ENCODE data around the gene ADARB2.
"Not testable (repeated sequence)": the region's sequence is repeated elsewhere in the genome, so short reads cannot be mapped to it uniquely, and the experiment has no call there.

The ADARB2 gene

GRCh38 chr10:1549591-1550290 is 187.6 kb downstream of the ADARB2 start:
- peak in 7 of 42 donors; percentile 2 to 32 (median 15) for DNase-seq
- intact Hi-C loops (cut with DNase I): no loop called here

GRCh38 chr10:1548596-1548995 is 188.7 kb downstream of the ADARB2 start:
- intact Hi-C loops (cut with DNase I): no loop called here
- peak in 3 of 42 donors; percentile 1 to 8 (median 1) for DNase-seq

GRCh38 chr10:1548146-1548545 is 189.2 kb downstream of the ADARB2 start:
- intact Hi-C loops (cut with DNase I): no loop called here
- peak in 5 of 42 donors; percentile 2 to 19 (median 9) for DNase-seq

GRCh38 chr10:1546431-1547110 is 190.8 kb downstream of the ADARB2 start:
- peak in 37 of 42 donors; percentile 20 to 83 (median 51) for DNase-seq
- intact Hi-C loops (cut with DNase I): no loop called here

- DNase-seq: peak in 7 of 42 donors; percentile 9 to 27 (median 22)
- intact Hi-C loops (cut with DNase I): no loop called here
These were observed 191.8 kb downstream of the ADARB2 start for GRCh38 chr10:1545524-1545923.

- intact Hi-C loops (cut with DNase I): no loop called here
- DNase-seq: peak in 32 of 42 donors; percentile 25 to 75 (median 45)
These were observed 192.4 kb downstream of the ADARB2 start for GRCh38 chr10:1544929-1545328.

GRCh38 chr10:1544209-1544673 is 193.1 kb downstream of the ADARB2 start:
- intact Hi-C loops (cut with DNase I): no loop called here
- DNase-seq: peak in 7 of 42 donors; percentile 5 to 37 (median 21)

- intact Hi-C loops (cut with DNase I): no loop called here
- DNase-seq: peak in 6 of 42 donors; percentile 11 to 34 (median 18)
These were observed 193.7 kb downstream of the ADARB2 start for GRCh38 chr10:1543596-1543995.

GRCh38 chr10:1542941-1543340 is 194.4 kb downstream of the ADARB2 start:
- intact Hi-C loops (cut with DNase I): no loop called here
- peak in 6 of 42 donors; percentile 10 to 42 (median 18) for DNase-seq

GRCh38 chr10:1540144-1540543 is 197.2 kb downstream of the ADARB2 start:
- intact Hi-C loops (cut with DNase I): no loop called here
- DNase-seq: peak in 5 of 42 donors; percentile 3 to 34 (median 19)

GRCh38 chr10:1539216-1539615 is 198.1 kb downstream of the ADARB2 start:
- intact Hi-C loops (cut with DNase I): no loop called here

GRCh38 chr10:1538531-1539061 is 198.7 kb downstream of the ADARB2 start:
- DNase-seq: peak in 3 of 42 donors; percentile 7 to 34 (median 14)
- intact Hi-C loops (cut with DNase I): no loop called here

More at GRCh38 chr10:1539216-1539615, 198.1 kb downstream of the ADARB2 start:
- DNase-seq: peak in 5 of 42 donors; percentile 2 to 33 (median 21)

- DNase-seq: peak in 1 of 42 donors; percentile 8
- intact Hi-C loops (cut with DNase I): no loop called here
These were observed 199.2 kb downstream of the ADARB2 start for GRCh38 chr10:1538121-1538520.

- DNase-seq; intact Hi-C loops (cut with DNase I): not testable (repeated sequence)
These were observed 199.9 kb downstream of the ADARB2 start for GRCh38 chr10:1537449-1537848.

- peak in 4 of 42 donors; percentile 8 to 39 (median 22) for DNase-seq
- intact Hi-C loops (cut with DNase I): no loop called here
These were observed 201.0 kb downstream of the ADARB2 start for GRCh38 chr10:1536341-1536740.

GRCh38 chr10:1535301-1535965 is 201.9 kb downstream of the ADARB2 start:
- intact Hi-C loops (cut with DNase I): no loop called here
- DNase-seq: peak in 4 of 42 donors; percentile 9 to 28 (median 11)

- peak in 3 of 42 donors; percentile 1 to 41 (median 21) for DNase-seq
- intact Hi-C loops (cut with DNase I): no loop called here
These were observed 202.5 kb downstream of the ADARB2 start for GRCh38 chr10:1534820-1535219.

GRCh38 chr10:1532636-1533035 is 204.7 kb downstream of the ADARB2 start:
- intact Hi-C loops (cut with DNase I): no loop called here
- peak in 3 of 42 donors; percentile 11 to 34 (median 22) for DNase-seq
